ENCODE results near the gene LTBP4. TPM values are rescaled to one million over a fixed set of nuclear protein-coding genes. Genes with fewer than 3 reads are reported as not detected.

The LTBP4 gene
- total and polyA plus RNA-seq, 2 of the 13 experiments (the other 11 are each of a cell fraction or from before 2014, with no cell fraction given) = 0.86 to 2.3 TPM

- TF ChIP-seq NBN (conservative IDR thresholded peaks at IDR 0.05) (no peak), SAFB2 (CRISPR knock-in tag; IDR thresholded peaks at IDR 0.05; ENCODE audit: borderline replicate concordance, low read depth) (peak; percentile 49; the same call in 1 of the 2 replicates), ZNF749 (CRISPR knock-in tag; IDR thresholded peaks at IDR 0.05; ENCODE audit: borderline replicate concordance) (peak; percentile 33; the same call in 1 of the 2 replicates), MNT (IDR thresholded peaks at IDR 0.05) (peak; percentile 89), ZNF850 (CRISPR knock-in tag; conservative IDR thresholded peaks at IDR 0.05) (no peak), REXO4 (CRISPR knock-in tag; IDR thresholded peaks at IDR 0.05; ENCODE audit: borderline replicate concordance) (no peak), SATB2 (CRISPR knock-in tag; IDR thresholded peaks at IDR 0.05) (no peak), MZF1 (CRISPR knock-in tag; IDR thresholded peaks at IDR 0.05; ENCODE audit: borderline replicate concordance) (no peak), TEAD3 (CRISPR knock-in tag; optimal IDR thresholded peaks at IDR 0.05; ENCODE audit: borderline replicate concordance) (peak; percentile 34), DBP (CRISPR knock-in tag; IDR thresholded peaks at IDR 0.05; ENCODE audit: not compliant biosample characterization) (peak; percentile 89), SIN3A (IDR thresholded peaks at IDR 0.05; ENCODE audit: borderline replicate concordance, low read depth, low read length) (no peak), PATZ1 (CRISPR knock-in tag; IDR thresholded peaks at IDR 0.05) (peak; percentile 62), HOXD1 (CRISPR knock-in tag; IDR thresholded peaks at IDR 0.05) (peak; percentile 47; the same call in 1 of the 2 replicates), CCDC6 (CRISPR knock-in tag; IDR thresholded peaks at IDR 0.05) (no peak), ZNF121 (CRISPR knock-in tag; IDR thresholded peaks at IDR 0.05) (no peak), ZZZ3 (CRISPR knock-in tag; IDR thresholded peaks at IDR 0.05; ENCODE audit: borderline replicate concordance) (no peak), ZNF563 (CRISPR knock-in tag; IDR thresholded peaks at IDR 0.05) (no peak; the same call in 1 of the 2 replicates), GRHL1 (CRISPR knock-in tag; conservative IDR thresholded peaks at IDR 0.05) (no peak), ZNF549 (CRISPR knock-in tag; IDR thresholded peaks at IDR 0.05) (no peak), BORCS8-MEF2B (CRISPR knock-in tag; IDR thresholded peaks at IDR 0.05) (peak; percentile 77), TFDP1 (CRISPR knock-in tag; IDR thresholded peaks at IDR 0.05; ENCODE audit: borderline replicate concordance) (peak; percentile 94)
Observed at GRCh38 chr19:40662925-40663694, 61.9 kb downstream of the LTBP4 start (continued).

Data from HepG2 (cell line).